Anterior cingulate cortex (tissue), 58 donors: ENCODE data around the gene ROPN1B.

ENCODE experiments used
- DNase-seq, 58 donors: peaks; one replicate each; lab custom pipeline; 2025; lab: John Stamatoyannopoulos, UW

The ROPN1B gene

DNA sequence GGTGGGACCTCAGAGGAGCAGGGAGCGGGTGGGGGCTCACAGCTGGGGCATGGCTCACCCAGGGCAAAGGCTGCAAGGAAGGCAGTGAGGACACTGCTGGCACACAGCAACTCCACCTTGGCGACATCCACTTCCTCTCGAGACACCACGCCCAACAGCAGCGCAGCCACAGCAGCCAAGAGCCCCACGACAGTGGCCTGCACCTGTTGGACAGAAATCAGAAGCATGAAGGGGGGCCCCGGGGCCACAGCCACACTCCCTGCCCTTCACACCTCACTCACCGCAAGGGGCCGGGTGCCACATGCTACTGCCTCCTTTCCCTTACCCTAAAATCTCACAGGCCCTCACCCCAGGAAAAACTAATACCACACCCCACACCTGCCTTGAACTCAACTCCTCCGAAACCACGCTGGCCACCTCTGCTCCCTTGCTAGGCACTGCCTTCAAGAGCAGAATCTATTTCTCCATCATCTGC is 57.3 kb downstream of the ROPN1B start:
- no peak for DNase-seq

DNA sequence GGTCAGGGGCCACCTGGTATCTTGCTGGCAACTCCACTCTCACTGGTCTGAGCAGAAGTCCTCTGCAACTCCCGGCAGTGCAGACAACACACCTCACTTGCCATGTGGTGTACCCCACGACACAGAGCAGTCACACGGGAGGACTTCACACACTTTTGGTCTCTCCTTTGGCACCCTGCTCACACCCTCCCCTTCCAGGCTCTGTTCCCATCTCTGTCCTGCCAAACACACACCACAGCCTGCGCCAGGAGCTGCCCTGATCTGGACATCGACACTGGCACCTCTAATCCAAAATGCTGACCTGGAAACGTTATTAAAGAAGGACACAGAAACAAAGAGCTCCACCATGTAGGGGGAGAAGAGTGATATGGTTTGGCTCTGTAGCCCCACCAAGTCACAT is 57.8 kb downstream of the ROPN1B start:
- DNase-seq: no peak

DNA sequence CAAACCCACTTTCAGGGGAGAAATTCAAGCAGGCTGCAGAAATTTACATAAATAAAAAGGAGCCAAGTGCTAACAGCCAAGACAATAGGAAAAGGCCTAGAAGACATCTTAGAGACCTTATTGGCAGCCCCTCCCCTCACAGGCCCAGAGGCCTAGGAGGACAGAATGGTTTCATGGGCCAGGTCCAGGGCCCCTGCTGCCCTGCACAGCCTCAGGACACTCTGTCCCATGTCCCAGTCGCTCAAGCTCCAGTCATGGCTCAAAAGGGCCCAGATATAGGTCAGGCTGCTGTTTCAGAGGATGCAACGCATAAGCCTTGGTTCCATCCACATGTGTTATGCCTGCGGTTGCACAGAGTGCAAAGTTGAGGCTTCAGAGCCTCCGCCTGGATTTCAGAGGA is 59.1 kb downstream of the ROPN1B start:
- no peak for DNase-seq

DNA sequence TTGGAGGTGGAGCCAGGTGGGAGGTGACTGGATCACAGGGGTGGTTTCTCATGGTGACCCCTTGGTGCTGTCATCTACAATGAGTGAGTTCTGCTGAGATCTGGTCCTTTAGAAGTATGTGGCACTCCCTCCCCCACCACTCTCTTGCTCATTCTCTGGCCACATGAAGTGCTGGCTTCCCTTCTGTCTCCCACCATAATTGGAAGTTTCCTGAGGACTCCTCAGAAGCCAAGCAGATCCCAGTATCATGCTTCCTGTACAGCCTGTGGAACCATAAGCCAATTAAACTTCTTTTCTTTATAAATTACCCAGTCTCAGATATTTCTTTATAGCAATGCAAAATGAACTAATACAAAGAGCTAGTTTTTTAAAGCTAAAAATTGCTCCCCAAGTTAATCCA is 60.3 kb downstream of the ROPN1B start:
- DNase-seq: no peak

DNA sequence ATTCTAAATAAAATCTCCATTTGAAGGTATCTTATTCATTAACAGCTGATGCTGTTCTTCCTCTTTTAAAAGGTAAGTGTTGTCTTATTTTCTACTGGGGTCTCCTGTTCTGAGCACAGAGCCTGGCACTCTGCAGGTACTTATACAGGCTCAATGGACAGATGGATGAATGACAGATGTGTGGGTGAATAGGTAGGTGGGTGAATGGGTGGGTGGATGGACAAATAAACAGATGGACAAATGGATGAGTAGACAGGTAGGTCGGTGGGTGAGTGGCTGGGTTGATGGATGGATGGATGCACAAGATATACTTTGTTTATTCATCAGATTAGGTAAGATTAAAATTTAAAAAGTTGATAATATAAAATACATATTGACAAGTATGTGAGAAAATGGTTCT is 61.5 kb downstream of the ROPN1B start:
- no peak for DNase-seq

DNA sequence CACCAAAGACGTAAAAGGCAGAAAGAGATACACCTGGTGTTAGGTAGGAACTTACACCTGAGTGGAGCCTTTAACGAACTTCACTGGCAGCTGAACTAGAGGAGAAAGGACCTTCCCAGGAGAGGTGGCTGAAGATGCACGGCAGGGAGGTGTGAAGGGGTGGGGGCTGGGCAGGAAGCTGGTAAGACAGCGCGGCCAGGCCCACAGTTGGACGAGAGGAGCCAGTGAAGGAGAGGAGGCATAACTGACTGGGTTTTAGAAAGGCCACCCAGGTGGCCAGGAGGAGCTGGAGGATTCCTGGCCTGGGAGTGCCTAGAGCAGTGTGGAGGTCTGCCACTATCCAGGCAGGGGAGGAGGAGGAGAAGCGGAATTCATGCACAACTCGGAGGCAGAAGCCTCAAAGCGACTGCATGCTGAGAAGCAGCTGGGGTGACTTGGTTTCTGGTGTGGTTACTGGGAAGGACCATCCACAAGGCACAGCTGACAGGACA is 63.0 kb downstream of the ROPN1B start:
- no peak for DNase-seq
